Breast epithelium (tissue), 4 donors: ENCODE measurements around the gene RNF220. TPM values are rescaled to one million over a fixed set of nuclear protein-coding genes. Genes with fewer than 3 reads are reported as not detected.

Experiments
- DNase-seq, 2 donors: peaks; one replicate each; pipeline ENCODE4 v3.0.0-alpha.2; 2019; ENCODE audit warnings: low spot score in 2 of 2
- H3K27ac ChIP-seq, 2 donors: fragments of 200-600 bp; sonication (generic) in 1 of 2; one replicate each; pipeline ENCODE4 v1.5.1; 2016 to 2019; ENCODE audit warnings: mild to moderate bottlenecking in 1 of 2
- H3K27me3 ChIP-seq, 2 donors: fragments of 200-600 bp; sonication (generic) in 1 of 2; one replicate each; pipeline versions ENCODE4 v1.5.1 to v1.6.0; 2017 to 2019; ENCODE audit warnings: control low read depth in 1 of 2, mild to moderate bottlenecking in 1 of 2
- H3K36me3 ChIP-seq: fragments of 200-600 bp; one replicate; pipeline ENCODE4 v1.5.1; 2019
- H3K4me1 ChIP-seq, 2 donors: fragments of 200-600 bp; sonication (generic); one replicate each; pipeline ENCODE4 v1.5.1; 2016 to 2019; ENCODE audit warnings: control low read depth in 1 of 2
- H3K4me3 ChIP-seq, 3 donors: fragments of 200-600 bp; sonication (generic); 1 replicate in 2 of 3; 2 replicates in 1 of 3; pipeline ENCODE4 v1.5.1; 2016 to 2019; ENCODE audit warnings: mild to moderate bottlenecking in 3 of 3, moderate library complexity in 2 of 3
- H3K9me3 ChIP-seq, 2 donors: fragments of 200-600 bp; sonication (generic) in 1 of 2; one replicate each; pipeline ENCODE4 v1.5.1; 2016 to 2019; ENCODE audit warnings: control low read depth in 1 of 2
- CTCF ChIP-seq, 3 donors: fragments of 450-650 bp; IDR thresholded peaks; one replicate each; pipeline ENCODE4 v1.5.1; 2016 to 2017; ENCODE audit warnings: antibody characterized with exemption in 3 of 3, mild to moderate bottlenecking in 3 of 3, moderate library complexity in 3 of 3
- POLR2A ChIP-seq: fragments of 450-650 bp; IDR thresholded peaks from one replicate; pipeline ENCODE4 v1.6.1; 2016; ENCODE audit warnings: antibody characterized with exemption, mild to moderate bottlenecking, moderate library complexity
- POLR2AphosphoS5 ChIP-seq, 3 donors: sonication (generic); formaldehyde crosslinking; IDR thresholded peaks; one replicate each; pipeline ENCODE4 v1.6.1; 2017; ENCODE audit warnings: antibody characterized with exemption in 3 of 3
- intact Hi-C: fragments of 100-400 bp; cut with DNase I; formaldehyde crosslinking; loops from one replicate; pipeline ENCODE4 v1.15.1; 2023; ENCODE audit warnings: low total_unique reads
- total RNA-seq, 3 donors: library from RNA; depleted of rRNA; stranded (reverse); fragments of >200 nt; gene quantifications; one replicate each; pipeline ENCODE4 v1.1.0, GENCODE V29; 2016

Gene RNF220
- total RNA-seq, 3 donors from 2014 or later, result 90.4 to 110 (median 93.4) TPM

- no peak for DNase-seq
- H3K27ac ChIP-seq, result no peak overlapping the region
- H3K4me3 ChIP-seq, result peak overlapping the region; percentile 42 to 66 (median 45)
- intact Hi-C loops, result no loop called here
- no peaks in the 10 kb centered on the region for H3K9me3 ChIP-seq
- TF ChIP-seq CTCF (IDR thresholded peaks at IDR 0.05) (no peak), POLR2AphosphoS5 (IDR thresholded peaks at IDR 0.05) (no peak), POLR2A (no peak)
- peaks cover 7 to 14% of the 10 kb centered on the region in 2 donors for H3K4me1 ChIP-seq
- no peaks in the 10 kb centered on the region for H3K36me3 ChIP-seq
- H3K27me3 ChIP-seq, result peaks cover 4 to 97% of the 10 kb centered on the region in 2 donors
Observed at GRCh38 chr1:44407430-44408211, 2.6 kb downstream of the RNF220 start.

GRCh38 chr1:44408212-44408582 is 3.1 kb downstream of the RNF220 start:
- TF ChIP-seq CTCF (IDR thresholded peaks at IDR 0.05) (no peak), POLR2A (no peak), POLR2AphosphoS5 (IDR thresholded peaks at IDR 0.05) (no peak)
- Histone ChIP-seq H3K4me1 (peaks cover 7 to 14% of the 10 kb centered on the region in 2 donors), H3K36me3 (no peaks in the 10 kb centered on the region), H3K4me3 (no peak overlapping the region), H3K9me3 (no peaks in the 10 kb centered on the region), H3K27me3 (peaks cover 4 to 98% of the 10 kb centered on the region in 2 donors), H3K27ac (no peak overlapping the region)
- DNase-seq, result no peak
- intact Hi-C loops, result no loop called here

GRCh38 chr1:44408632-44409602 is 3.9 kb downstream of the RNF220 start:
- no peaks in the 10 kb centered on the region for H3K36me3 ChIP-seq
- TF ChIP-seq CTCF (IDR thresholded peaks at IDR 0.05), result no peak
- no peak for TF ChIP-seq POLR2A
- no peak for TF ChIP-seq POLR2AphosphoS5 (IDR thresholded peaks at IDR 0.05)
- no peak for DNase-seq
- no peak overlapping the region for H3K27ac ChIP-seq
- intact Hi-C loops, result no loop called here
- no peaks in the 10 kb centered on the region for H3K9me3 ChIP-seq
- H3K4me3 ChIP-seq, result peak overlapping the region in 2 of 3 donors; percentile 10 to 31
- H3K27me3 ChIP-seq, result peaks cover 4 to 99% of the 10 kb centered on the region in 2 donors
- peaks cover 7 to 14% of the 10 kb centered on the region in 2 donors for H3K4me1 ChIP-seq

GRCh38 chr1:44409757-44410156 is 4.7 kb downstream of the RNF220 start:
- Histone ChIP-seq H3K27ac (no peak overlapping the region), H3K4me1 (peaks cover 7 to 14% of the 10 kb centered on the region in 2 donors), H3K9me3 (no peaks in the 10 kb centered on the region), H3K4me3 (no peak overlapping the region), H3K27me3 (peaks cover 4 to 100% of the 10 kb centered on the region in 2 donors), H3K36me3 (no peaks in the 10 kb centered on the region)
- intact Hi-C loops, result no loop called here
- TF ChIP-seq CTCF (IDR thresholded peaks at IDR 0.05) (no peak), POLR2AphosphoS5 (IDR thresholded peaks at IDR 0.05) (no peak), POLR2A (no peak)
- DNase-seq, result no peak
